ENCODE data around the gene UBE2F. TPM values are rescaled to one million over a fixed set of nuclear protein-coding genes. Genes with fewer than 3 reads are reported as not detected.

Gene UBE2F
- 76.7 and 103 TPM in 2 replicates for total RNA-seq (2021)
- percentile 90 among the genes with signal in this experiment for Bru-seq, nascent RNA
- BruChase-seq, experiment 1, labeled RNA remaining after a 2-hour chase = percentile 95 among the genes with signal in this experiment
- BruChase-seq, experiment 2, labeled RNA remaining after a 6-hour chase = percentile 99 among the genes with signal in this experiment
- long read RNA-seq, transcript UBE2F-201 (10 exons, 2,009 nt) = major isoform, 86 of 182 reads
- long read RNA-seq, partial matches to known transcripts = 71 of 182 reads
- long read RNA-seq, other reads (novel, unspliced or antisense) = 11 of 182 reads

GRCh38 chr2:237966565-237967462 is at the start of gene UBE2F:
UBE2F (plus strand) TSS chr2:237967014; CDS start chr2:237973108, 6,094 bp downstream.
- H2AFZ ChIP-seq = peak within 1 kb of the TSS; percentile 81
- peaks cover 45% of the 10 kb centered on the region for H3K4me1 ChIP-seq (replicated peaks; ENCODE audit: insufficient read depth)
- CTCF ChIA-PET = no interaction called here
- H3K27ac ChIP-seq = peak within 1 kb of the TSS; percentile 91
- no peaks in the 10 kb centered on the region for H3K9me2 ChIP-seq (ENCODE audit: insufficient read depth)
- H3K79me2 ChIP-seq (ENCODE audit: low read depth) = peaks cover 46% of the 10 kb centered on the region
- peak within 1 kb of the TSS; percentile 100 for H3K4me2 ChIP-seq
- TF ChIP-seq EZH2 (IDR thresholded peaks at IDR 0.05; ENCODE audit: low read depth) (no peak), CTCF (conservative IDR thresholded peaks at IDR 0.05) (no peak)
- peak within 1 kb of the TSS; percentile 96 for H3K4me3 ChIP-seq
- POLR2A ChIA-PET (ENCODE audit: unreplicated experiment) = no interaction called here
- BruUV-seq (replicated peaks) = no TSS peak
- H3K27me3 ChIP-seq (ENCODE audit: insufficient read depth, low read depth) = no peaks in the 10 kb centered on the region
- H4K20me1 ChIP-seq (ENCODE audit: insufficient read depth) = peaks cover 42% of the 10 kb centered on the region
- H3K36me3 ChIP-seq (ENCODE audit: low read depth) = no peaks in the 10 kb centered on the region
- intact Hi-C loops (cut with micrococcal nuclease; ENCODE audit: unreplicated experiment) = loop anchor here (2.0 kb wide), 2 partner anchors 94 to 102 kb away; partner anchors contain the start of gene SCLY
- H3F3A ChIP-seq (ENCODE audit: insufficient read depth, low read depth) = peaks cover 33% of the 10 kb centered on the region
- peaks cover 17% of the 10 kb centered on the region for H3K9me3 ChIP-seq (ENCODE audit: insufficient read depth, low read depth)
- DNase-seq = peak; percentile 92 to 100

GRCh38 chr2:237917696-237918374 is 49.0 kb upstream of the UBE2F start:
- no peak overlapping the region for H2AFZ ChIP-seq
- CTCF ChIA-PET = no interaction called here
- peaks cover 7% of the 10 kb centered on the region; the same call in 1 of the 2 replicates for H3K4me1 ChIP-seq (replicated peaks; ENCODE audit: insufficient read depth)
- no peak overlapping the region for H3K4me2 ChIP-seq
- no TSS peak for BruUV-seq (replicated peaks)
- H3K9me2 ChIP-seq (ENCODE audit: insufficient read depth) = no peaks in the 10 kb centered on the region
- no peaks in the 10 kb centered on the region for H3K36me3 ChIP-seq (ENCODE audit: low read depth)
- DNase-seq = no peak
- no peak overlapping the region for H3K4me3 ChIP-seq
- H3K27ac ChIP-seq = no peak overlapping the region
- no peaks in the 10 kb centered on the region for H4K20me1 ChIP-seq (ENCODE audit: insufficient read depth)
- H3K9me3 ChIP-seq (ENCODE audit: insufficient read depth, low read depth) = no peaks in the 10 kb centered on the region
- H3F3A ChIP-seq (ENCODE audit: insufficient read depth, low read depth) = peaks cover 7% of the 10 kb centered on the region; the same call in 1 of the 2 replicates
- POLR2A ChIA-PET (ENCODE audit: unreplicated experiment) = no interaction called here
- intact Hi-C loops (cut with micrococcal nuclease; ENCODE audit: unreplicated experiment) = no loop called here
- no peaks in the 10 kb centered on the region for H3K27me3 ChIP-seq (ENCODE audit: insufficient read depth, low read depth)
- TF ChIP-seq EZH2 (IDR thresholded peaks at IDR 0.05; ENCODE audit: low read depth) (no peak), CTCF (conservative IDR thresholded peaks at IDR 0.05) (no peak)
- no peaks in the 10 kb centered on the region for H3K79me2 ChIP-seq (ENCODE audit: low read depth)

- H4K20me1 ChIP-seq (ENCODE audit: insufficient read depth) = no peaks in the 10 kb centered on the region
- H3K79me2 ChIP-seq (ENCODE audit: low read depth) = no peaks in the 10 kb centered on the region
- no peak overlapping the region for H3K27ac ChIP-seq
- H2AFZ ChIP-seq = no peak overlapping the region
- peaks cover 11% of the 10 kb centered on the region; the same call in 1 of the 2 replicates for H3K4me1 ChIP-seq (replicated peaks; ENCODE audit: insufficient read depth)
- no peak overlapping the region for H3K4me3 ChIP-seq
- H3K27me3 ChIP-seq (ENCODE audit: insufficient read depth, low read depth) = no peaks in the 10 kb centered on the region
- BruUV-seq (replicated peaks) = no TSS peak
- no peaks in the 10 kb centered on the region for H3K9me2 ChIP-seq (ENCODE audit: insufficient read depth)
- H3F3A ChIP-seq (ENCODE audit: insufficient read depth, low read depth) = peaks cover 7% of the 10 kb centered on the region; the same call in 1 of the 2 replicates
- DNase-seq = no peak
- H3K9me3 ChIP-seq (ENCODE audit: insufficient read depth, low read depth) = no peaks in the 10 kb centered on the region
- CTCF ChIA-PET = no interaction called here
- POLR2A ChIA-PET (ENCODE audit: unreplicated experiment) = no interaction called here
- intact Hi-C loops (cut with micrococcal nuclease; ENCODE audit: unreplicated experiment) = no loop called here
- no peaks in the 10 kb centered on the region for H3K36me3 ChIP-seq (ENCODE audit: low read depth)
- TF ChIP-seq EZH2 (IDR thresholded peaks at IDR 0.05; ENCODE audit: low read depth) (no peak), CTCF (conservative IDR thresholded peaks at IDR 0.05) (no peak)
- no peak overlapping the region for H3K4me2 ChIP-seq
Observed at GRCh38 chr2:237919593-237919992, 47.2 kb upstream of the UBE2F start.
